Liver (tissue), 3 donors: ENCODE data around the gene SYK.

ENCODE experiments used
- EGR1 ChIP-seq, 2 donors: IDR thresholded peaks; 2 replicates each; pipeline ENCODE4 v1.6.1; 2016 to 2018; ENCODE audit warnings: antibody characterized with exemption in 2 of 2, low read depth in 2 of 2
- JUND ChIP-seq, 2 donors: IDR thresholded peaks; 2 replicates each; pipeline ENCODE4 v1.6.1; 2016; ENCODE audit warnings: antibody characterized with exemption in 2 of 2
- NR2F2 ChIP-seq: IDR thresholded peaks from 2 replicates; pipeline ENCODE4 v1.6.1; 2016; ENCODE audit warnings: antibody characterized with exemption
- RAD21 ChIP-seq, 2 donors: IDR thresholded peaks; 2 replicates each; pipeline ENCODE4 v1.6.1; 2016; ENCODE audit warnings: antibody characterized with exemption in 2 of 2, mild to moderate bottlenecking in 2 of 2
- TAF1 ChIP-seq: conservative IDR thresholded peaks from 2 replicates; pipeline ENCODE4 v1.6.1; 2016; ENCODE audit warnings: antibody characterized with exemption, mild to moderate bottlenecking
- YY1 ChIP-seq: IDR thresholded peaks from 2 replicates; pipeline ENCODE4 v1.6.1; 2016; ENCODE audit warnings: antibody characterized with exemption, mild to moderate bottlenecking
- TF ChIP-seq, protein P1 (sequence below): fragments of 150-350 bp; IDR thresholded peaks from 2 replicates; pipeline ENCODE4 v1.5.1; 2017; ENCODE audit warnings: improper control_type of control experiment, low read depth, low read length; ENCODE audit not compliant: missing input control
- TF ChIP-seq, protein P2 (sequence below): IDR thresholded peaks from 2 replicates; pipeline ENCODE4 v1.6.1; 2016; ENCODE audit warnings: antibody characterized with exemption
- TF ChIP-seq, protein P3 (sequence below): IDR thresholded peaks from 2 replicates; pipeline ENCODE4 v1.6.1; 2016; ENCODE audit warnings: antibody characterized with exemption, mild to moderate bottlenecking
- donor health status: healthy.
- donor health status: healthy.

DNA sequence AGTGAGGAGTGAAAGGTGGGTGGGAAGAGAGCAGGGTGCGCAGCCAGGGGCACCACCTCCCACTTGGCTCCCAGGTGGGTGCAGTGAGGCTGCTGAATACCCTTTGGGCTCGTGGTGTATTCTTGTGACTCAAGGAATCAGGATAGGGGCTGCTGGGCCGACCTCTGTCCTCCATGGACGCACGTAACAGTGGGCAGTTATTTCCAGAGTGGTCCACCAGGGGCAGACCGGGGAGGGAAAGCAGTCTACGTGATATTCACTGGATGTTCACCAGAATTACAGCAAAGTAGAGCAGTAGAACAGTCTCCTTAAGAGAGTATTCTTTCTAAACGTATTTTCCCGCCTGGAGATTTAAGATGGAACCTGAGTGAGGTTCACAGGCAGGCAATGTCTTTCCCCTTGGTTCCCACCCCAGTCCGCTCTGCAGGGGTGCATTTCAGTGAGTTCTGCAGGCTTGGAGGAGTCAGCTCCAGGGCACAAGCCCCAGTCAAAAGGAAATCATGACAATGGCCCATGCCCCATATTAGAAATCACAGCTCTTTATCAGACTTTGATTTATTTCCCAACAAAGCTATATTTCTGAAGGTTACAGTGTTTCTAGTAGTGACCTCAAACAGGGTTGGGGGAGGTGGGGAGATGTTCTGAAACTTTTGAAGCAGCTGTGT, 88.7 kb downstream of the SYK start:
- TF ChIP-seq NR2F2 (no peak), RAD21 (IDR thresholded peaks at IDR 0.05) (no peak), TAF1 (no peak), JUND (IDR thresholded peaks at IDR 0.05) (no peak), YY1 (no peak), EGR1 (IDR thresholded peaks at IDR 0.05; ENCODE audit: low read depth in 2 of 2) (no peak)
- TF ChIP-seq, protein P1, sequence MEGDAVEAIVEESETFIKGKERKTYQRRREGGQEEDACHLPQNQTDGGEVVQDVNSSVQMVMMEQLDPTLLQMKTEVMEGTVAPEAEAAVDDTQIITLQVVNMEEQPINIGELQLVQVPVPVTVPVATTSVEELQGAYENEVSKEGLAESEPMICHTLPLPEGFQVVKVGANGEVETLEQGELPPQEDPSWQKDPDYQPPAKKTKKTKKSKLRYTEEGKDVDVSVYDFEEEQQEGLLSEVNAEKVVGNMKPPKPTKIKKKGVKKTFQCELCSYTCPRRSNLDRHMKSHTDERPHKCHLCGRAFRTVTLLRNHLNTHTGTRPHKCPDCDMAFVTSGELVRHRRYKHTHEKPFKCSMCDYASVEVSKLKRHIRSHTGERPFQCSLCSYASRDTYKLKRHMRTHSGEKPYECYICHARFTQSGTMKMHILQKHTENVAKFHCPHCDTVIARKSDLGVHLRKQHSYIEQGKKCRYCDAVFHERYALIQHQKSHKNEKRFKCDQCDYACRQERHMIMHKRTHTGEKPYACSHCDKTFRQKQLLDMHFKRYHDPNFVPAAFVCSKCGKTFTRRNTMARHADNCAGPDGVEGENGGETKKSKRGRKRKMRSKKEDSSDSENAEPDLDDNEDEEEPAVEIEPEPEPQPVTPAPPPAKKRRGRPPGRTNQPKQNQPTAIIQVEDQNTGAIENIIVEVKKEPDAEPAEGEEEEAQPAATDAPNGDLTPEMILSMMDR: no peak
- TF ChIP-seq, protein P2, sequence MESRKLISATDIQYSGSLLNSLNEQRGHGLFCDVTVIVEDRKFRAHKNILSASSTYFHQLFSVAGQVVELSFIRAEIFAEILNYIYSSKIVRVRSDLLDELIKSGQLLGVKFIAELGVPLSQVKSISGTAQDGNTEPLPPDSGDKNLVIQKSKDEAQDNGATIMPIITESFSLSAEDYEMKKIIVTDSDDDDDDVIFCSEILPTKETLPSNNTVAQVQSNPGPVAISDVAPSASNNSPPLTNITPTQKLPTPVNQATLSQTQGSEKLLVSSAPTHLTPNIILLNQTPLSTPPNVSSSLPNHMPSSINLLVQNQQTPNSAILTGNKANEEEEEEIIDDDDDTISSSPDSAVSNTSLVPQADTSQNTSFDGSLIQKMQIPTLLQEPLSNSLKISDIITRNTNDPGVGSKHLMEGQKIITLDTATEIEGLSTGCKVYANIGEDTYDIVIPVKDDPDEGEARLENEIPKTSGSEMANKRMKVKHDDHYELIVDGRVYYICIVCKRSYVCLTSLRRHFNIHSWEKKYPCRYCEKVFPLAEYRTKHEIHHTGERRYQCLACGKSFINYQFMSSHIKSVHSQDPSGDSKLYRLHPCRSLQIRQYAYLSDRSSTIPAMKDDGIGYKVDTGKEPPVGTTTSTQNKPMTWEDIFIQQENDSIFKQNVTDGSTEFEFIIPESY: no peak
- TF ChIP-seq, protein P3, sequence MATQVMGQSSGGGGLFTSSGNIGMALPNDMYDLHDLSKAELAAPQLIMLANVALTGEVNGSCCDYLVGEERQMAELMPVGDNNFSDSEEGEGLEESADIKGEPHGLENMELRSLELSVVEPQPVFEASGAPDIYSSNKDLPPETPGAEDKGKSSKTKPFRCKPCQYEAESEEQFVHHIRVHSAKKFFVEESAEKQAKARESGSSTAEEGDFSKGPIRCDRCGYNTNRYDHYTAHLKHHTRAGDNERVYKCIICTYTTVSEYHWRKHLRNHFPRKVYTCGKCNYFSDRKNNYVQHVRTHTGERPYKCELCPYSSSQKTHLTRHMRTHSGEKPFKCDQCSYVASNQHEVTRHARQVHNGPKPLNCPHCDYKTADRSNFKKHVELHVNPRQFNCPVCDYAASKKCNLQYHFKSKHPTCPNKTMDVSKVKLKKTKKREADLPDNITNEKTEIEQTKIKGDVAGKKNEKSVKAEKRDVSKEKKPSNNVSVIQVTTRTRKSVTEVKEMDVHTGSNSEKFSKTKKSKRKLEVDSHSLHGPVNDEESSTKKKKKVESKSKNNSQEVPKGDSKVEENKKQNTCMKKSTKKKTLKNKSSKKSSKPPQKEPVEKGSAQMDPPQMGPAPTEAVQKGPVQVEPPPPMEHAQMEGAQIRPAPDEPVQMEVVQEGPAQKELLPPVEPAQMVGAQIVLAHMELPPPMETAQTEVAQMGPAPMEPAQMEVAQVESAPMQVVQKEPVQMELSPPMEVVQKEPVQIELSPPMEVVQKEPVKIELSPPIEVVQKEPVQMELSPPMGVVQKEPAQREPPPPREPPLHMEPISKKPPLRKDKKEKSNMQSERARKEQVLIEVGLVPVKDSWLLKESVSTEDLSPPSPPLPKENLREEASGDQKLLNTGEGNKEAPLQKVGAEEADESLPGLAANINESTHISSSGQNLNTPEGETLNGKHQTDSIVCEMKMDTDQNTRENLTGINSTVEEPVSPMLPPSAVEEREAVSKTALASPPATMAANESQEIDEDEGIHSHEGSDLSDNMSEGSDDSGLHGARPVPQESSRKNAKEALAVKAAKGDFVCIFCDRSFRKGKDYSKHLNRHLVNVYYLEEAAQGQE: no peak
